OCI-LY7 (cell line): ENCODE results near the gene TRAF2. TPM values are rescaled to one million over a fixed set of nuclear protein-coding genes. Genes with fewer than 3 reads are reported as not detected.

Experiments
- BruUV-seq: library from RNA; stranded (reverse); fragments of 400-500 nt; replicated peaks from 2 replicates; lab custom pipeline; 2021; lab: Mats Ljungman, UMichigan
- CTCF ChIA-PET: fragments of 300-600 bp; sonication (Branson Sonifier 250); formaldehyde crosslinking; loops from one replicate; lab custom pipeline; 2022; ENCODE audit warnings: antibody characterized with exemption; ENCODE audit not compliant: unreplicated experiment; lab: Charles Lee
- POLR2A ChIA-PET: fragments of 300-600 bp; sonication (Branson Sonifier 250); formaldehyde crosslinking; loops from one replicate; lab custom pipeline; 2022; ENCODE audit warnings: antibody characterized with exemption; lab: Charles Lee
- DNase-seq: peaks from one replicate; pipeline ENCODE4 v3.0.0-alpha.2; 2015; ENCODE audit warnings: low spot score
- H2AFZ ChIP-seq: fragments of 200-600 bp; sonication (generic), shearing (Covaris generic); 2 replicates; pipeline ENCODE4 v1.6.1; 2014; ENCODE audit warnings: mild to moderate bottlenecking, antibody characterized with exemption, low read length, moderate library complexity
- H3K27ac ChIP-seq: fragments of 200-600 bp; sonication (generic); 2 replicates; pipeline ENCODE4 v1.5.1; 2014; ENCODE audit warnings: mixed run types, low read depth, mild to moderate bottlenecking, moderate library complexity, low read length, inconsistent platforms; ENCODE audit not compliant: poor library complexity, severe bottlenecking
- H3K36me3 ChIP-seq: fragments of 200-600 bp; sonication (generic); 2 replicates; pipeline ENCODE4 v1.6.1; 2014; ENCODE audit warnings: mild to moderate bottlenecking, antibody characterized with exemption, low read length, moderate library complexity, mixed read lengths; ENCODE audit not compliant: insufficient read depth
- H3K4me1 ChIP-seq: fragments of 200-600 bp; sonication (generic); 2 replicates; pipeline ENCODE4 v1.5.1; 2014; ENCODE audit warnings: mild to moderate bottlenecking, low read length; ENCODE audit not compliant: insufficient read depth, poor library complexity, severe bottlenecking
- H3K4me2 ChIP-seq: fragments of 200-600 bp; sonication (generic); 2 replicates; pipeline ENCODE4 v1.6.1; 2014; ENCODE audit warnings: mild to moderate bottlenecking, low read length
- H3K4me3 ChIP-seq: fragments of 200-600 bp; sonication (generic); 2 replicates; pipeline ENCODE4 v1.5.1; 2014; ENCODE audit warnings: mild to moderate bottlenecking, low read depth, low read length; ENCODE audit not compliant: poor library complexity, severe bottlenecking
- H3K79me2 ChIP-seq: fragments of 200-600 bp; sonication (generic); 2 replicates; pipeline ENCODE4 v1.6.1; 2016; ENCODE audit warnings: low read depth, mild to moderate bottlenecking, low read length, moderate library complexity, mixed read lengths; ENCODE audit not compliant: insufficient read depth
- H3K9me2 ChIP-seq: fragments of 200-600 bp; sonication (generic); 2 replicates; pipeline ENCODE4 v1.6.1; 2016; ENCODE audit warnings: mild to moderate bottlenecking, low read length, mixed read lengths; ENCODE audit not compliant: insufficient read depth
- H3K9me3 ChIP-seq: fragments of 200-600 bp; sonication (generic); 2 replicates; pipeline ENCODE4 v1.6.1; 2014; ENCODE audit warnings: mild to moderate bottlenecking, mixed run types, low read length, mixed read lengths
- H4K20me1 ChIP-seq: fragments of 200-600 bp; sonication (generic); 2 replicates; pipeline ENCODE4 v1.6.1; 2014; ENCODE audit warnings: mild to moderate bottlenecking, antibody characterized with exemption, low read length, moderate library complexity, mixed read lengths; ENCODE audit not compliant: insufficient read depth
- CTCF ChIP-seq: fragments of 200-600 bp; sonication (generic); conservative IDR thresholded peaks from 2 replicates; pipeline ENCODE4 v1.5.1; 2014; ENCODE audit warnings: mild to moderate bottlenecking, antibody characterized with exemption, low read length, moderate library complexity, mixed read lengths
- EZH2phosphoT487 ChIP-seq: fragments of 200-600 bp; sonication (generic); IDR thresholded peaks from 2 replicates; pipeline ENCODE4 v1.6.1; 2018; ENCODE audit warnings: low read depth, borderline replicate concordance, mild to moderate bottlenecking, mixed run types, antibody characterized with exemption, low read length, moderate library complexity, mixed read lengths
- intact Hi-C: fragments of 100-400 bp; cut with micrococcal nuclease; formaldehyde crosslinking; loops from one replicate; pipeline ENCODE4 v1.10.0; 2022; ENCODE audit not compliant: unreplicated experiment
- total RNA-seq, 2 experiments: library from RNA; depleted of rRNA in 1 of 2; stranded (reverse); fragments of >200 nt in 1 of 2; shearing (Covaris generic) in 1 of 2; gene quantifications; 2 replicates each; pipeline ENCODE4 v1.2.3, GENCODE V29; 2014 to 2022

The TRAF2 gene
- total RNA-seq, 2 experiments from 2014 or later = 31.4 to 40.5 TPM

DNA sequence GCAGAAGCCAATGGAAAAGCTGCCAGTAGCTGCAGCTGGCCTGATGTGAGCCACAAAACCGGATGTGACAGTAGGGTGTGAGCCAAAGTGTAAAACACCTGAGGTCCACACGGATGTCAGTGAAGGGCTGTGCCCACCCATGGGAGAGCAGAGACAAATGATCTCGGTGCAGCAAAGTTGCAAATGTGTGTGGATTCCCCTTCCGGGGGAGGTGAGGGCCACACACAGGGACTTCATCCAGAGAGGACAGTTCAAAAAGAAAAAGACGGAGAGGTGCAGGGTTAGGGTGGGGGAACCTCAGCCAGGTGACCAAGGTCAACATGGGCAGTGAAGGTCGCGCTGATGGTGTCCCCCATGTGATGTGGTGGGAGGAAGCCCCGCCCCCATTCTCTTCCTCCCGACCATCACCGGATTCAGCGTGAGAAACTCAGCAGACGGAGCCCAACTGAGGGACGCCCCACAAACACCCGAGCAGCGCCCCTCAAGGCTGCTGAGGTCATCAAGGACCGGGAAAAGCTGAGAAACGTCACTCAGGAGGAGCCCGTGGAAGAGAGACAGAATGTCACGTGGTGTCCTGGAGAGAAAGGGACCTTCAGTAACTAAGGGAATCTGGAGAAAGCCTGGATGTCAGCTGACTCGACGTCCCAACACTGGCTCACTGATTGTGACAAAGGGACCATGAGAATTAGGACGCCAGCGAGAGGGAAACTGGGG is 79.6 kb downstream of the TRAF2 start:
- H3K4me3 ChIP-seq = peak overlapping the region; percentile 1
- H3K9me3 ChIP-seq = no peaks in the 10 kb centered on the region
- DNase-seq = peak; percentile 24
- no peaks in the 10 kb centered on the region for H3K9me2 ChIP-seq
- BruUV-seq = no TSS peak
- peaks cover 8% of the 10 kb centered on the region for H3K4me1 ChIP-seq
- H3K27ac ChIP-seq = no peak overlapping the region
- no peaks in the 10 kb centered on the region for H4K20me1 ChIP-seq
- intact Hi-C loops = no loop called here
- H3K4me2 ChIP-seq = peak overlapping the region; percentile 3; the same call in 1 of the 2 replicates
- ChIA-PET CTCF (no interaction called here), POLR2A (interaction anchor here (0.7 kb wide), 1 partner anchor 36 kb away, joined by 4 read pairs; no protein-coding TSS in a partner anchor)
- H3K36me3 ChIP-seq = no peaks in the 10 kb centered on the region
- no peak for TF ChIP-seq CTCF
- no peak for TF ChIP-seq EZH2phosphoT487
- no peaks in the 10 kb centered on the region for H3K79me2 ChIP-seq
- no peak overlapping the region for H2AFZ ChIP-seq

- ChIA-PET CTCF (no interaction called here), POLR2A (no interaction called here)
- no TSS peak for BruUV-seq
- no peak overlapping the region for H3K27ac ChIP-seq
- no peak overlapping the region for H2AFZ ChIP-seq
- H3K4me3 ChIP-seq = no peak overlapping the region
- H3K79me2 ChIP-seq = no peaks in the 10 kb centered on the region
- no peak overlapping the region for H3K4me2 ChIP-seq
- H3K9me3 ChIP-seq = no peaks in the 10 kb centered on the region
- no peak for TF ChIP-seq CTCF
- no peak for TF ChIP-seq EZH2phosphoT487
- H3K9me2 ChIP-seq = no peaks in the 10 kb centered on the region
- H3K4me1 ChIP-seq = peaks cover 8% of the 10 kb centered on the region
- intact Hi-C loops = no loop called here
- no peak for DNase-seq
- H3K36me3 ChIP-seq = no peaks in the 10 kb centered on the region
- no peaks in the 10 kb centered on the region for H4K20me1 ChIP-seq
Measured at GRCh38 chr9:136968333-136969127, 82.2 kb downstream of the TRAF2 start.

DNA sequence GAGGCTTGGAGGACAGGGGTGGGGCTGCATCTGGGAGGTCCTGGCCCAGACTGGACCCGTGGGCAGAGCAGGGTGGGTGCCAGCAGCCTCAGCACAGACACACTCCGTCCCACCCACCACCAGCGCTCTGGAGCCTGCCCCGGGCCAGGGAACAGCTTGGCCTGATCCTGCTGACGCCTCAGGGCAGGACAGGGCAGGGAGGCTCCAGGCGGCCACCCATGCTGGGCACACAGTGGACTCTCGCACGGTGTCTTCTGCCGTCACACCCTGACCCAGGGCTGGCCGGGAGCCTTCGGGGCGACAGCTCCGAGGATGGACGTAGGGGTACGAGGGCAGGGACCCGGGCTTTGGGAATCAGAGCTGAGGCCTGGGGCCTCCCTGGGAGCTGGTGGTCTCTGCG is 82.8 kb downstream of the TRAF2 start:
- no TSS peak for BruUV-seq
- peaks cover 8% of the 10 kb centered on the region for H3K4me1 ChIP-seq
- DNase-seq = no peak
- H3K4me2 ChIP-seq = no peak overlapping the region
- no peaks in the 10 kb centered on the region for H3K36me3 ChIP-seq
- no peaks in the 10 kb centered on the region for H3K79me2 ChIP-seq
- H3K9me2 ChIP-seq = no peaks in the 10 kb centered on the region
- intact Hi-C loops = no loop called here
- POLR2A ChIA-PET = no interaction called here
- H2AFZ ChIP-seq = no peak overlapping the region
- no peak overlapping the region for H3K27ac ChIP-seq
- no peak overlapping the region for H3K4me3 ChIP-seq
- H4K20me1 ChIP-seq = no peaks in the 10 kb centered on the region
- CTCF ChIA-PET = no interaction called here
- H3K9me3 ChIP-seq = no peaks in the 10 kb centered on the region
- TF ChIP-seq CTCF (no peak), EZH2phosphoT487 (no peak)
